ENCODE measurements around the gene MTPN.

MTPN gene

DNA sequence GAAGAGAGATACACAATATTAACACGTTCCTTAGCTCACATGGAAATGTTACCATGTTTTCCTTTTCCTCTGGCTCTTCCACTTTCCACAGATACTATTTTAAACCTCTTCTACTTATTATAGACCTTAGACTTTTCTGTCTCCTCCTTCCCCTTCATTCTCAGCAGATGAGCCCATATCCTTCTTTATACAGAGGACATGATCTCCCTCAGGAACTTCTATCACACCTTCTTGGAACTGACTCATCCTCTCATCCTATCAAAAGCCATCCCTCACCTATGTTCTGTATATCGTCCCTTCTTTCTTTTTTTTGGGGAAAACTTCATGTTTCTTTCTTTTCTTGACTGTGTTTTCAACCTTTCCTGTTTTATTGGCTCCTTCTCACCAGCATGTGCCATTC is 20.8 kb downstream of the MTPN start:
- no peak overlapping the region for H3K4me3 ChIP-seq (ENCODE audit: low read length)
- TF ChIP-seq ZNF274 (IDR thresholded peaks at IDR 0.05; ENCODE audit: low read depth, low read length), result no peak

GRCh38 chr7:135950972-135951371 is 26.2 kb downstream of the MTPN start:
- TF ChIP-seq ZNF274 (IDR thresholded peaks at IDR 0.05; ENCODE audit: low read depth, low read length), result no peak
- no peak overlapping the region for H3K4me3 ChIP-seq (ENCODE audit: low read length)

- no peak overlapping the region for H3K4me3 ChIP-seq (ENCODE audit: low read length)
- TF ChIP-seq ZNF274 (IDR thresholded peaks at IDR 0.05; ENCODE audit: low read depth, low read length), result no peak
These were observed 26.7 kb downstream of the MTPN start for GRCh38 chr7:135950429-135950828.

DNA sequence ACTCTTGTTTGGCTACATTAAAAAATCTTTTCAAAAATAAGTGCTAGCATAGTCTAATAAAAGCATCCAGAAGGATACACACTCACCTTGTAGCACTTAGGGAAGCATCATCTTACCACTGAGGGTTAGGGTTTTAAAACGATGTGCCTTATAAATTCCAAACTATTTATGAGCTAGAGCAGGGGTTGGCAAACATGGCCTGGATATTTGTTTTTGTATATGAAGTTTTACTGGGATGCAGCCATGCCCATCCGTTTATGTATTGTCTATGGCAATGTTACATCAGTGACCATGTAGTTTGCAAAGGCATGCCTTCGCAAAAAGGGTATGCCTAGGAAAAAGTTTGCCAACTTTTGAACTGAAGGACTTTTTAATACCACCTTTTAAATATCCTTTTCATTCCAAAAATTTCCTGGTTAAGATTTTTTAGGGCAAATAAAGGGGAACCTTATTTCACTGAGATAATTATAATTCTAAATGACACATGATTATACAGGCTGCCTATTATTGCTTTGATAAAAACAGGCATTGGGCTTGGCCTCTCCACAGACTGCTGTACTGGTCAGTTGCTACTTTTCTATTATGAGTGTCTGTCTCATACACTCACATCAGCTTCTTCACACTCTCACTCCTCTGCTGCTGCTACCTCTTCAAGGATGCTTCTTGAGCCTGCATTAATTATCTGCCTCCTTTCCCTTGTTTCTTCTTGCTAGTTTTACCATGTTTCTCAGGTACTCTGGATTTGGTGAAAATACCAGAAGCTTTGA is 30.7 kb downstream of the MTPN start:
- no peak for TF ChIP-seq ZNF274 (IDR thresholded peaks at IDR 0.05; ENCODE audit: low read depth, low read length)
- no peak overlapping the region for H3K4me3 ChIP-seq (ENCODE audit: low read length)

GRCh38 chr7:135944753-135945152 is 32.4 kb downstream of the MTPN start:
- no peak overlapping the region for H3K4me3 ChIP-seq (ENCODE audit: low read length)
- TF ChIP-seq ZNF274 (IDR thresholded peaks at IDR 0.05; ENCODE audit: low read depth, low read length), result no peak

DNA sequence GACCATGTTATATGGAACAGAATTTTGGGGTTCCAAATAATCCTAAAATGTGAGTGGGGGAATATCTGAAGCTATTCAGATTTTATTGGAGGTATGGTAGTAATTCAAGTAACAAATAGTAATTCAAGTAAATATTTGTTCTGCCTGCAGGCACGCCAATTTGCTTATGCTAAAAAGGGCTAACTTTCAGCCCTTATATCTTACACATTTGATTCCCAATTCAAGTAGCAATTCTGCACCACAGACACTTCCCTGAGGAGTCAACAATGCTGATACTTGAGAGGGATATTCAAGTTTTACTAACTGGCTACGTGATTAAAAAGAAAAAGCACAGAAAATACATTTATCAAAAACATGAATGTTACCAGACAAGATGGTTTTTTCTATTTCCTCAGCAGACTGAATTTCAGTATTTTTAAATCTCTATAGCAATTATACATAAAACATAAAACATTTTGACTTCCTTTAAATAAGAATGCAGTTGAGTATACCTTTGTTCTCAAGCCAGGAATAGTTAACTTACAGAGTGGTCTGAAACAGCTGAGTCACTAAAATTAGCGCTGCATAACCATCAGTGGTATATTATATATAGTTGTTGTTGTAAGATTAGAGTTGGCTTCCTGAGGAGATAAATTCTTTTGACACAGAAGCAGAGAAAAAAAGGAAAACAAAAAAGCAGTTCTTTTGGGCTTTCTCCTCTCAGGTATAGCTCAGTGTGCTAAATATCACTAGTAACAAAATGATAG is 33.9 kb downstream of the MTPN start:
- no peak for TF ChIP-seq ZNF274 (IDR thresholded peaks at IDR 0.05; ENCODE audit: low read depth, low read length)
- no peak overlapping the region for H3K4me3 ChIP-seq (ENCODE audit: low read length)

DNA sequence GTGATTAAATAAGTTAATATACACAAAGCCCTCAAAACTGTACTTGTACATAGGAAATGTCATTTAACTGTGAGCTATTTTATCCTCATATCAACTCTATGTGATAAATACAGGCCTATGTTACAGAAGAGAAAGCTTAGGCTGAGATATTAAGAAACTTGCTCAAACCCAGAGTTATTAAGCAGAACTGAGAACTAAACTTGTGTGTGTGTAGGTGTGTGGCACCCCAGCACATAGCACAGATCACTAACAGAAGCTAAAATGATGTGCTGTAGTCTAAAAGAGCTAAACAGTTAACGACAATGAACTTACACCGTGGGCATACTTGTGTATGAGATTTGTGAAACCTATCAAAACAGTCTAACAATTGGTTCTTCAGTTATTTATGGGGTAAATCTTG is 34.5 kb downstream of the MTPN start:
- H3K4me3 ChIP-seq (ENCODE audit: low read length), result no peak overlapping the region
- TF ChIP-seq ZNF274 (IDR thresholded peaks at IDR 0.05; ENCODE audit: low read depth, low read length), result no peak

- TF ChIP-seq ZNF274 (IDR thresholded peaks at IDR 0.05; ENCODE audit: low read depth, low read length), result no peak
- H3K4me3 ChIP-seq (ENCODE audit: low read length), result no peak overlapping the region
These were observed 36.8 kb downstream of the MTPN start for GRCh38 chr7:135940077-135941075.

- H3K4me3 ChIP-seq (ENCODE audit: low read length), result no peak overlapping the region
- no peak for TF ChIP-seq ZNF274 (IDR thresholded peaks at IDR 0.05; ENCODE audit: low read depth, low read length)
These were observed 37.8 kb downstream of the MTPN start for GRCh38 chr7:135939261-135939812.

DNA sequence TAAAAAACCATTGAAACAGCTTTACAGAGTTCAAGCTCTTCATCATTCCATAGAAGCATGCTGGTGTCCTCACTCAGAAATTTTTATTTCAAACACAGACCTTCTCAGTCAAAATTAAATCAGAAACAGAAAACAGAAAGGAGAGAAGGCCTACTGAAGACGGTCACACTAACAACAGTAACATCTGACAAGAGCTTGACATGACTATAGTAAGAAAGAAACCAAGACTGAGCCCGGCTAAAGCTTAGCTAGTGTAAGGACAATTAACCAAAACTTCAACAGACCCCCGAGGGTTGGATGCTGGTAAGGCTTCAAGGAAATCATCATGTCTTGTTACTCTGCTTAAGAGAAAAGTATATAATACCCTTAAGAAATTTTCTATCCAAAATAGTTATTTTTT is 38.6 kb downstream of the MTPN start:
- H3K4me3 ChIP-seq (ENCODE audit: low read length), result no peak overlapping the region
- TF ChIP-seq ZNF274 (IDR thresholded peaks at IDR 0.05; ENCODE audit: low read depth, low read length), result no peak

GRCh38 chr7:135938086-135938485 is 39.1 kb downstream of the MTPN start:
- H3K4me3 ChIP-seq (ENCODE audit: low read length), result no peak overlapping the region
- no peak for TF ChIP-seq ZNF274 (IDR thresholded peaks at IDR 0.05; ENCODE audit: low read depth, low read length)

DNA sequence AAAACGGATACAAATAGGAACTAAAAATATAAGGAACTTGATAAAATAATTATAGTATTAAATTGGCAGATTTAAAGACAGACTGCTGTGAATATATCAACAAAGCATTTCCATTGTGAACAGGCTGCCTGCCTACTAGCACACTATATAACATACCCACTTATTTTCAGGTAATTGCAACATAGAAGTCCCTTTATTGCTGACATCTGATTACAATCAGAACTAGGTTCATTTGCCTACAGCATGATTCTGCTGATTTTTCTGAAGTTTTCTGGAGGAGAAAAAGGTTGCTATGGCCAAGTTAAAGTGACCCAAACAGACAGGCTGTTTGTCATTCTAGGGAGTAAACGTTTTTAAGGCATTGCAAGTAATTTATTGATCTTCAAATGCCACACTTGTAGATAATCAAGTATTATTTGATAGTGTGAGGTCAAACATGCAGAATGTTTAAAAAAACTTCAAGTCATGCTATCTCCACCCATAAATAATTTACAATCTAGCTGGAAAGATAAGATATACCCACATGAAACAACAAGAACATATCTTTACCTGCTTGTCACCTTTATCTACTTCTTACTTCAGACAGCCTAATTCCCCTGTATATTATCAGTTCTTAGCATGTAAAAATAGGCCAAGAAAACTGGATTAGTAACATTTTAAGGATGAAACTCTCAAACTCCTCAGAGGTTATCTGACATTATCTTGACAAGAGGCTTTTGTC is 40.5 kb downstream of the MTPN start:
- no peak for TF ChIP-seq ZNF274 (IDR thresholded peaks at IDR 0.05; ENCODE audit: low read depth, low read length)
- no peak overlapping the region for H3K4me3 ChIP-seq (ENCODE audit: low read length)

DNA sequence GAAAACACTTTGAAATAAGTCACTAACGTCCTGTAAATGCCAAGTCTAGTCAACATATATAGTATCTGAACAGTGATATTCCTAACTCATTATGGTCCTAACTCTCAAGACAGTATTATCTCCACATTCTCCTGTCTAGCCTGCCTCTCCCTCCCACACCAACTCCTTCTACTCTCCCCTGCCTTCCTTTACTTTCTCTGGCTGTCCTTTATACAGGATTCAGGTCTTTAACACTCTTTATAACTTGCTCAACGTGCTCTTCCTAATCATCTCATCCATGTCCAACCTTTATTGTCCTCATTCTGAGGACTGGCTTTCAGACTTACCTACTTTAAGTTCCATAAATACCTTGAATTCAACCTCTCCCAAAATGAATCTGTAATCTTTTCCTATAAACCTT is 42.5 kb downstream of the MTPN start:
- TF ChIP-seq ZNF274 (IDR thresholded peaks at IDR 0.05; ENCODE audit: low read depth, low read length), result no peak
- no peak overlapping the region for H3K4me3 ChIP-seq (ENCODE audit: low read length)
